ENCODE data around the gene ACSL5.

GRCh38 chr10:112454910-112455779 is 81.2 kb downstream of the ACSL5 start:
- TF ChIP-seq, protein P1, sequence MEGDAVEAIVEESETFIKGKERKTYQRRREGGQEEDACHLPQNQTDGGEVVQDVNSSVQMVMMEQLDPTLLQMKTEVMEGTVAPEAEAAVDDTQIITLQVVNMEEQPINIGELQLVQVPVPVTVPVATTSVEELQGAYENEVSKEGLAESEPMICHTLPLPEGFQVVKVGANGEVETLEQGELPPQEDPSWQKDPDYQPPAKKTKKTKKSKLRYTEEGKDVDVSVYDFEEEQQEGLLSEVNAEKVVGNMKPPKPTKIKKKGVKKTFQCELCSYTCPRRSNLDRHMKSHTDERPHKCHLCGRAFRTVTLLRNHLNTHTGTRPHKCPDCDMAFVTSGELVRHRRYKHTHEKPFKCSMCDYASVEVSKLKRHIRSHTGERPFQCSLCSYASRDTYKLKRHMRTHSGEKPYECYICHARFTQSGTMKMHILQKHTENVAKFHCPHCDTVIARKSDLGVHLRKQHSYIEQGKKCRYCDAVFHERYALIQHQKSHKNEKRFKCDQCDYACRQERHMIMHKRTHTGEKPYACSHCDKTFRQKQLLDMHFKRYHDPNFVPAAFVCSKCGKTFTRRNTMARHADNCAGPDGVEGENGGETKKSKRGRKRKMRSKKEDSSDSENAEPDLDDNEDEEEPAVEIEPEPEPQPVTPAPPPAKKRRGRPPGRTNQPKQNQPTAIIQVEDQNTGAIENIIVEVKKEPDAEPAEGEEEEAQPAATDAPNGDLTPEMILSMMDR (conservative IDR thresholded peaks at IDR 0.05 in 1 of 2, IDR thresholded peaks at IDR 0.05 in 1 of 2; ENCODE audit: extremely low read depth in 1 of 2, insufficient read depth in 1 of 2, low read depth in 1 of 2, low read length in 2 of 2): no peak
- TF ChIP-seq EZH2 (IDR thresholded peaks at IDR 0.05; ENCODE audit: borderline replicate concordance, low read length): no peak
